HepG2 (cell line): ENCODE data around the gene PHF10. TPM values are rescaled to one million over a fixed set of nuclear protein-coding genes. Genes with fewer than 3 reads are reported as not detected.
A peak's percentile ranks its signal among the peaks of the same experiment; 100 is the strongest.

ENCODE experiments used
- CAMTA2 ChIP-seq: sonication (generic); formaldehyde crosslinking; IDR thresholded peaks from 2 replicates; pipeline ENCODE4 v1.4.0; 2020; ENCODE audit warnings: mild to moderate bottlenecking, missing genetic modification reagents, borderline replicate concordance
- CERS6 ChIP-seq: sonication (generic); formaldehyde crosslinking; IDR thresholded peaks from 2 replicates; pipeline ENCODE4 v1.5.0; 2020; ENCODE audit warnings: missing genetic modification reagents
- IRF2 ChIP-seq: IDR thresholded peaks from 2 replicates; pipeline ENCODE4 v1.6.1; 2018; ENCODE audit warnings: missing genetic modification reagents, missing compliant biosample characterization
- MXD3 ChIP-seq: IDR thresholded peaks from 2 replicates; pipeline ENCODE4 v1.6.1; 2016; ENCODE audit warnings: mild to moderate bottlenecking, missing biosample characterization, missing genetic modification reagents
- NFYB ChIP-seq: sonication (generic); formaldehyde crosslinking; IDR thresholded peaks from 2 replicates; pipeline ENCODE4 v1.4.0; 2020; ENCODE audit warnings: missing genetic modification reagents
- PAWR ChIP-seq: sonication (generic); formaldehyde crosslinking; IDR thresholded peaks from 2 replicates; pipeline ENCODE4 v1.4.0; 2020; ENCODE audit warnings: missing genetic modification reagents, mild to moderate bottlenecking, borderline replicate concordance
- POLR2AphosphoS5 ChIP-seq: IDR thresholded peaks from 2 replicates; pipeline ENCODE4 v1.6.1; 2012; ENCODE audit warnings: low read depth, low read length
- RARA ChIP-seq: IDR thresholded peaks from 2 replicates; pipeline ENCODE4 v1.6.1; 2016; ENCODE audit warnings: missing genetic modification reagents, missing compliant biosample characterization
- SMAD1 ChIP-seq: sonication (generic); formaldehyde crosslinking; IDR thresholded peaks from 2 replicates; pipeline ENCODE4 v1.4.0; 2020; ENCODE audit warnings: missing genetic modification reagents, low read depth, mild to moderate bottlenecking, borderline replicate concordance
- SP4 ChIP-seq: sonication (generic); formaldehyde crosslinking; IDR thresholded peaks from 2 replicates; pipeline ENCODE4 v1.8.1; 2023; ENCODE audit warnings: mild to moderate bottlenecking, missing genetic modification reagents
- ZBTB1 ChIP-seq: sonication (generic); formaldehyde crosslinking; IDR thresholded peaks from 2 replicates; pipeline ENCODE4 v1.4.0; 2020; ENCODE audit warnings: missing genetic modification reagents, borderline replicate concordance
- ZNF232 ChIP-seq: sonication (generic); formaldehyde crosslinking; IDR thresholded peaks from 2 replicates; pipeline ENCODE4 v1.4.0; 2020; ENCODE audit warnings: missing genetic modification reagents, borderline replicate concordance
- ZNF282 ChIP-seq: fragments of 450-650 bp; IDR thresholded peaks from 2 replicates; pipeline ENCODE4 v1.6.1; 2018; ENCODE audit not compliant: partially characterized antibody
- ZNF446 ChIP-seq: sonication (generic); formaldehyde crosslinking; IDR thresholded peaks from 2 replicates; pipeline ENCODE4 v1.5.0; 2020; ENCODE audit warnings: mild to moderate bottlenecking, missing genetic modification reagents
- ZNF616 ChIP-seq: sonication (generic); formaldehyde crosslinking; IDR thresholded peaks from 2 replicates; pipeline ENCODE4 v1.5.0; 2020; ENCODE audit warnings: low read depth, mild to moderate bottlenecking, missing genetic modification reagents
- ZNF773 ChIP-seq: sonication (generic); formaldehyde crosslinking; IDR thresholded peaks from 2 replicates; pipeline ENCODE4 v1.4.0; 2020; ENCODE audit warnings: missing genetic modification reagents, borderline replicate concordance
- polyA plus RNA-seq, 8 experiments: library from polyadenylated mRNA; depleted of rRNA in 3 of 8; stranded (reverse) in 7 of 8; unstranded in 1 of 8; fragments of >200 nt; fragmentation: Illumina TruSeq in 4 of 8; extraction: Trizol in 4 of 8; gene quantifications; 2 replicates each; pipeline versions ENCODE4 v1.2.1 to v1.2.3, GENCODE V29; 2011 to 2016; ENCODE audit warnings: low read depth in 4 of 8, missing spikeins in 1 of 8, mixed read lengths in 1 of 8; ENCODE audit not compliant: insufficient read depth in 1 of 8
- total RNA-seq, 5 experiments: library from RNA; depleted of rRNA; stranded (reverse); fragments of >200 nt; fragmentation: Illumina TruSeq; extraction: Trizol; gene quantifications; 2 replicates each; pipeline ENCODE4 v1.2.3, GENCODE V29; 2016; ENCODE audit warnings: low read depth in 1 of 5
- TF ChIP-seq, protein P1 (sequence below): sonication (generic); formaldehyde crosslinking; IDR thresholded peaks from 2 replicates; pipeline ENCODE4 v1.8.1; 2023; ENCODE audit warnings: mild to moderate bottlenecking, moderate library complexity, missing genetic modification reagents
- TF ChIP-seq, protein P2 (sequence below): sonication (generic); formaldehyde crosslinking; IDR thresholded peaks from 2 replicates; pipeline ENCODE4 v1.9.0; 2022; ENCODE audit warnings: low read depth, missing genetic modification reagents
- TF ChIP-seq, protein P3 (sequence below): sonication (generic); formaldehyde crosslinking; IDR thresholded peaks from 2 replicates; pipeline ENCODE4 v1.5.0; 2020; ENCODE audit warnings: missing genetic modification reagents
- TF ChIP-seq, protein P4 (sequence below), 2 experiments: sonication (generic) in 1 of 2; formaldehyde crosslinking in 1 of 2; IDR thresholded peaks; 2 replicates each; pipeline versions ENCODE4 v1.5.1 to v1.6.1; 2011 to 2020; ENCODE audit warnings: borderline replicate concordance in 1 of 2, low read depth in 1 of 2, low read length in 1 of 2, mild to moderate bottlenecking in 1 of 2, missing genetic modification reagents in 1 of 2, moderate library complexity in 1 of 2

The PHF10 gene
- total and polyA plus RNA-seq, 2 of the 13 experiments (the other 11 are each of a cell fraction or from before 2014, with no cell fraction given), result 42.1 to 84.1 TPM

GRCh38 chr6:169702840-169703246 is 21.5 kb downstream of the PHF10 start (continued):
- TF ChIP-seq, protein P1, sequence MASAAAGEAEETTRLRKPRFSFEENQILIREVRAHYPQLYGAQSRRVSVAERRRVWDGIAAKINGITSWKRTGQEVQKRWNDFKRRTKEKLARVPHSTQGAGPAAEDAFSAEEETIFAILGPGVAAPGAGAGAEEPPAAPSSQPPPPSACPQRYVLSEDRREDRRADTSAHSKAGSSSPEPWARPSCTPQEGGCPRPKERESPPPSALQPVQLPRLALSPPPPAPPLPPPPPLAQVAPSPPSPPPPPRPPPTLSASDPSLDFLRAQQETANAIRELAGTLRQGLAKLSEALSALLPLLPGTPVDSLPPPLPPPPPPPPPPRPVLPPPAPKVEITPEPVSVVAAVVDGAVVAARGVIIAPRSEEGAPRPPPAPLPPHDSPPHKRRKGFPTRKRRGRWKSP (CRISPR knock-in tag), result peak; percentile 21; the same call in 1 of the 2 replicates
- TF ChIP-seq ZNF773 (CRISPR knock-in tag), result no peak
- TF ChIP-seq ZNF232 (CRISPR knock-in tag), result peak; percentile 66; the same call in 1 of the 2 replicates
- TF ChIP-seq, protein P2, sequence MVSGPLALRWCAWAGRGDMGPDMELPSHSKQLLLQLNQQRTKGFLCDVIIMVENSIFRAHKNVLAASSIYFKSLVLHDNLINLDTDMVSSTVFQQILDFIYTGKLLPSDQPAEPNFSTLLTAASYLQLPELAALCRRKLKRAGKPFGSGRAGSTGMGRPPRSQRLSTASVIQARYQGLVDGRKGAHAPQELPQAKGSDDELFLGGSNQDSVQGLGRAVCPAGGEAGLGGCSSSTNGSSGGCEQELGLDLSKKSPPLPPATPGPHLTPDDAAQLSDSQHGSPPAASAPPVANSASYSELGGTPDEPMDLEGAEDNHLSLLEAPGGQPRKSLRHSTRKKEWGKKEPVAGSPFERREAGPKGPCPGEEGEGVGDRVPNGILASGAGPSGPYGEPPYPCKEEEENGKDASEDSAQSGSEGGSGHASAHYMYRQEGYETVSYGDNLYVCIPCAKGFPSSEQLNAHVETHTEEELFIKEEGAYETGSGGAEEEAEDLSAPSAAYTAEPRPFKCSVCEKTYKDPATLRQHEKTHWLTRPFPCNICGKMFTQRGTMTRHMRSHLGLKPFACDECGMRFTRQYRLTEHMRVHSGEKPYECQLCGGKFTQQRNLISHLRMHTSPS (CRISPR knock-in tag), result no peak
- TF ChIP-seq PAWR (CRISPR knock-in tag), result no peak
- no peak for TF ChIP-seq MXD3
- TF ChIP-seq CAMTA2 (CRISPR knock-in tag), result no peak
- TF ChIP-seq ZNF282, result no peak
- TF ChIP-seq, protein P3, sequence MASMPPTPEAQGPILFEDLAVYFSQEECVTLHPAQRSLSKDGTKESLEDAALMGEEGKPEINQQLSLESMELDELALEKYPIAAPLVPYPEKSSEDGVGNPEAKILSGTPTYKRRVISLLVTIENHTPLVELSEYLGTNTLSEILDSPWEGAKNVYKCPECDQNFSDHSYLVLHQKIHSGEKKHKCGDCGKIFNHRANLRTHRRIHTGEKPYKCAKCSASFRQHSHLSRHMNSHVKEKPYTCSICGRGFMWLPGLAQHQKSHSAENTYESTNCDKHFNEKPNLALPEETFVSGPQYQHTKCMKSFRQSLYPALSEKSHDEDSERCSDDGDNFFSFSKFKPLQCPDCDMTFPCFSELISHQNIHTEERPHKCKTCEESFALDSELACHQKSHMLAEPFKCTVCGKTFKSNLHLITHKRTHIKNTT (CRISPR knock-in tag), result no peak
- no peak for TF ChIP-seq NFYB (CRISPR knock-in tag)
- TF ChIP-seq ZBTB1 (CRISPR knock-in tag), result no peak
- no peak for TF ChIP-seq SMAD1 (CRISPR knock-in tag)
- no peak for TF ChIP-seq ZNF616
- no peak for TF ChIP-seq ZNF446 (CRISPR knock-in tag)
- TF ChIP-seq IRF2 (CRISPR knock-in tag), result peak; percentile 35; the same call in 1 of the 2 replicates
- no peak for TF ChIP-seq CERS6 (CRISPR knock-in tag)
- peak; percentile 22; the same call in 1 of the 2 replicates for TF ChIP-seq RARA (CRISPR knock-in tag)
- TF ChIP-seq, protein P4, sequence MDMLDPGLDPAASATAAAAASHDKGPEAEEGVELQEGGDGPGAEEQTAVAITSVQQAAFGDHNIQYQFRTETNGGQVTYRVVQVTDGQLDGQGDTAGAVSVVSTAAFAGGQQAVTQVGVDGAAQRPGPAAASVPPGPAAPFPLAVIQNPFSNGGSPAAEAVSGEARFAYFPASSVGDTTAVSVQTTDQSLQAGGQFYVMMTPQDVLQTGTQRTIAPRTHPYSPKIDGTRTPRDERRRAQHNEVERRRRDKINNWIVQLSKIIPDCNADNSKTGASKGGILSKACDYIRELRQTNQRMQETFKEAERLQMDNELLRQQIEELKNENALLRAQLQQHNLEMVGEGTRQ (IDR thresholded peaks at IDR 0.05; ENCODE audit: low read depth, low read length), result no peak
- TF ChIP-seq, protein P4 (CRISPR knock-in tag; IDR thresholded peaks at IDR 0.05; ENCODE audit: borderline replicate concordance), result 0 out of 2 replicates have a peak, but pooled peaks have one; percentile 20
- TF ChIP-seq POLR2AphosphoS5, result peak; percentile 54
- no peak for TF ChIP-seq SP4
